Measurements from ENCODE around the gene CRAMP1. TPM values are rescaled to one million over a fixed set of nuclear protein-coding genes. Genes with fewer than 3 reads are reported as not detected.

The CRAMP1 gene
- total RNA-seq, 2 donors from 2014 or later = 16.4 to 16.6 TPM

DNA sequence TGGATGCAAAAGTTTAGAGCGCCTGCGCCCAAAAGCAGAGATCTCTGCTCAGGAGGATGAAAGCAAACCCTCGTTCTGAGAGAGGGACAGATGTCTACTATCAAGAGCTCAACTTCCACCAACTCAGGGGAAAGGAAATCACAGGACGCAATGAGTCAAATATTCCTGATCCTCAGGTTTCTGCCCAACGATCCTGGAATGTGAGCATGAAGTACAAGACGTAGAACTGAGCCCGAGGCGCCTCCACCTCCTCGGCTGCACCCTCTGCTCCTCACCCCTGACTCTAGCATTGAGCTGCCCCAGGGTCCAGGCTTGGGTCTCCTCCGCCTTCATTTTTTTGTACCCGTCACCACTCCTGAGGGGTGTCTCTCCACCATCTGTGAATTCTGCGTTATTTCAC is 15.6 kb upstream of the CRAMP1 start:
- no peak for ATAC-seq
- DNase-seq = no peak
- intact Hi-C loops (cut with DNase I, micrococcal nuclease) = no loop called here

GRCh38 chr16:1597154-1597553 is 15.0 kb upstream of the CRAMP1 start:
- intact Hi-C loops (cut with DNase I, micrococcal nuclease) = no loop called here
- DNase-seq (no peak), ATAC-seq (no peak)

DNA sequence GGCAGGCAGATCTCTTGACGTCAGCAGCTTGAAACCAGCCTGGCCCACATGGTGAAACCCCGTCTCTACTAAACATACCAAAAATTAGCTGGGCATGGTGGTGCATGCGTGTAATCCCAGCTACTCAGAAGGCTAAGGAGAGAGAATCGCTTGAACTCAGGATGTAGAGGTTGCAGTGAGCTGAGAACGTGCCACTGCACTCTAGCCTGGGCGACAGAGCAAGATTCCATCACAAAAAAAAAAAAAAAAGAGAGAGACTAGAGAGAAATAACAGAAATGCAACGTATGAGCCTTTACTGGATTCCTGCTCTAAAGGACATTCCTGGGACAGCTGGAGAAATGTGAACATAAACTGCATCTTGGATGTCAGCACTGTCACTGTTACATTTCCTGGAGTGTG is 11.1 kb upstream of the CRAMP1 start:
- no peak for DNase-seq
- ATAC-seq = no peak
- intact Hi-C loops (cut with DNase I, micrococcal nuclease) = no loop called here

GRCh38 chr16:1601489-1601888 is 10.7 kb upstream of the CRAMP1 start:
- intact Hi-C loops (cut with DNase I, micrococcal nuclease) = no loop called here
- ATAC-seq (no peak), DNase-seq (no peak)

GRCh38 chr16:1602285-1602684 is 9.9 kb upstream of the CRAMP1 start:
- DNase-seq (no peak), ATAC-seq (no peak)
- intact Hi-C loops (cut with DNase I, micrococcal nuclease) = no loop called here

DNA sequence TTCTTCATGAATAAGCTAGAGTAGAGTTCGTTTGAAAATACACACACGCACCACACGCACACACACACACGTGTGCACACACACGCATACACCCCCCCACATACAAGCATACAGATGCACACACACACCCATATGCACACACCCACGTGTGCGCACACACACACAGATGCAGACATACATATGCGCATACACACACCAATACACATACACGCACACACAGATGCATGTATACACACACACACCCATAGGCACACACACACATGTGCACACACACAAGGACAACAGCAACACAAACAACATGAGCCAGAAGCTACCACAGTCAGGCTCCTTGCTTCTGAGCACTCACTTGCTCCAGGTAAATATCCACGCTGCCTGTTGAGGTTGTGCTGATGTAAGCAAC is 5.4 kb upstream of the CRAMP1 start:
- no peak for ATAC-seq
- intact Hi-C loops (cut with DNase I, micrococcal nuclease) = no loop called here

GRCh38 chr16:1607971-1608370 is 4.2 kb upstream of the CRAMP1 start:
- ATAC-seq = no peak
- DNase-seq = no peak

More for the DNA sequence above, 5.4 kb upstream of the CRAMP1 start:
- DNase-seq = no peak

GRCh38 chr16:1610071-1610898 is 1.9 kb upstream of the CRAMP1 start:
- ATAC-seq = peak; percentile 68
- intact Hi-C loops (cut with DNase I, micrococcal nuclease) = no loop called here

More at GRCh38 chr16:1607971-1608370, 4.2 kb upstream of the CRAMP1 start:
- intact Hi-C loops (cut with DNase I, micrococcal nuclease) = no loop called here

DNA sequence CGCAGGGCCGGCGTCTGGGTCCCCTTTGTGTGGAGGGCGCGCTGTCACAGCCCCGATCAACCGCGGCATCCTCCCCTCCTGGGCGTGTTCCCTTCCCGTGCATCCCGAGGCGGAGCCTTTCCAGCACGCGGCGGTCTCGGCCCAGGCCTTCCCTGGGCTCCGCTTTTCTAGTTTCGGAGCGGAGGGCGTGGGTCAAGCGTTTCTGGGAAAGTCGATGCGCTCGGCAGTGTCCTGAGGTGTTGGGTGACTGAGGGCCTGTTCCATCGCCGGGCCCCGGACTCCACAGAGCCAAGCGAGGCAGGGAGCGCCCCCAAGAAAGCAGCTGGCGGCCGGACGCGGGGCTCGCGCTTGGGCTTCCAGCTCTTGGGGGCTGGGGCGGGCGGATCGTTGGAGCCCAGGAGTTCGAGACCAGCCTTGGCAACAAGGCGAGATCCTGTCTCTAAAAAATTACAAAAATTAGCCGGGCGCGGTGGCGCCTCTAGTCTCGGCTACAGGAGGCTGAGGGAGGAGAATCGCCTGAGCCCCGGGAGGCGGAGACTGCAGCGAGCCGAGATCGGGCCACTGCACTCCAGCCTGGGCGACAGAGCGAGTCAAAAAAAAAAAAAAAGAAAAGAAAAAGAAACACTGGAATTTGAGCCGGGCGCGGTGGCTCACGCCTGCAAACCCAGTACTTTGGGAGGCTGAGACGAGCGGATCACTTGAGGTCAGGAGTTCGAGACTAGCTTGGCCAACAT is 1.1 kb upstream of the CRAMP1 start:
- ATAC-seq (peak; percentile 37), DNase-seq (no peak)
- intact Hi-C loops (cut with DNase I, micrococcal nuclease) = no loop called here

More at GRCh38 chr16:1610071-1610898, 1.9 kb upstream of the CRAMP1 start:
- DNase-seq = peak; percentile 83 to 94

DNA sequence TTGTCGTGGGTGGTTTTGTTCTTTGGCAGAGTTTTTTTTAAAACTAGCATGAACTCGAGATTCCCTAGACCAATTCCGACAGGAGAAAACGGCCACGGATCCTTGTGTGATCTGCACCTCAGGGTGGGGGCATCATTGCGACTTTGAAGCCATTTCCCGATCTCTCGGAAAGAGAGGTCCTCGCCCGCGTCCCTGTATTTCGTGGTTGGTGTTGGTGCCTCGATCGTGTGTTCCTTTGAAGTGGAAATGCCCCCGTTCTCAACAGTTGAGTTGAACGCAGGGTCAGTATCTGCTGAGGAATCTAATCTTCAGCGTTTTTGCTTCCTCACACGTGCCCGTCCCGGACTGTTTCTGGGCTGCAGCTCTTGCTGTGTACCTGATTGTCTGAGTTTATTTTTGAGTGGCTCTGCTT is 1.1 kb downstream of the CRAMP1 start:
- ATAC-seq = no peak
- peak in 1 of 2 donors; percentile 16 for DNase-seq
- intact Hi-C loops (cut with DNase I, micrococcal nuclease) = no loop called here

DNA sequence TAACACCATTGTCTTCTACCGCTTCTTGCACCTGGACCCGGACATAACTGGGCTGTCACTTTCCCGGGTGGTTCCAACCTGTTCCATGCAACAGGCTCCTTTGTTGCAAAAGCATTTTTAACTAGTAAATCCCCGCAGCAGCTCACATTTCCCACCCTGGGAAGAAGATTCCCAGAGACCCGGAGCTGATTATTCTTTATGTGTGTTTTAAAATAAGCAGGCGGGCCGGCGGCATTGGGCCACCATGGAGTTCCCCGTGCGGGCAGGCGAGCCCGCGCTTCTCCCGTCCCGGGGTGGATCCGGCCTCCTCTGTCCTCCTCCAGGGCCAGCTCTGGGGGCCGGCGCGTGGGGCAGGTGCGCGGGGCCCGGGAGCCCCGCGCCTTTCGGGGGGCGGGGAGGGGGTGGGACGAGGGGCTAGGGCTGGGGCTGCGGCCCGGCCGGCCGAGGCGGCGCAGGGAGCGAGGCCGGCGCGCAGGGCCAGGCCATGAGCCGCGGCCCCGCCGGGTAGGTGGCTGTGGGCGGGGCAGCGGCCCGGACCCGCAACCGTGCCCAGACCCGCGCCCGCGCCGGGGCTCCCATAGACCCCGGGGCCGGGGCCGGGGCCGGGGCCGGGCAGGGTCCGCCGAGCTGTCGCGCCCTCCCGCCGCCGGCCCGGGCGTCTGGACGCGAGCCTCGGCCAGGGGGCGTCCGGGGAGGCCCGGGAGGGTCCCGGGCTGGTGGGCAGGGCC is 1.7 kb downstream of the CRAMP1 start:
- ATAC-seq (no peak), DNase-seq (peak in 1 of 2 donors; percentile 46)
- intact Hi-C loops (cut with DNase I, micrococcal nuclease) = no loop called here

DNA sequence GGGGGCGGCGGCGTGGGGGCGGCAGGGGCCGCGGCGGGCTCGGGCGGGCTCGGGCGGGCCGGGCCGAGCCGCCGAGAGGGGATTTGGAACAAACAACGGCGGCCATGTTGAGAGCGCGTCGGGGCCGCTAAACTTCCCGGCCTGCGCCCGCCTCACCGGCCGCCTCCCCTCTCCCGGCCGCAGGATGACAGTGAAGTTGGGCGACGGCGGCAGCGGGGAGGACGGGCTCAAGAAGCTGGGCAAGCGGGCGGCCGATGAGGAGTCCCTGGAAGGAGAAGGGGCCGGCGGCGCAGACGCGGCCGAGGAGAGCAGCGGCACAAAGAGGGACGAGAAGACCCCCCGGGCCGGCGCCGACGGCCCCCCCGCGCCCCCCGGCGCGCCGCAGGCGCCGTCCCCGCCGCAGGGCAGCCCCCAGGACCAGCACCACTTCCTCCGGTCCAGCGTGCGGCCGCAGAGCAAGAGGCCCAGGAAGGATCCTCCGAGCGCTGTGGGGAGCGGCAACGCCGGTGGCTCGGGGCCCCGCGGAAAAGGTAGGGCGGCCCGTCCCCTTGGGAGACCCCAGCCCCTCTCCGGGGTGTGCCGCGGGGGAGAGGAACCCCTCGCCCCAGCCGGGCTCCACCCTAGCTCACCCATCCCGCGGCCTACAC is 2.4 kb downstream of the CRAMP1 start:
- intact Hi-C loops (cut with DNase I, micrococcal nuclease) = no loop called here
- DNase-seq (peak in 1 of 2 donors; percentile 35), ATAC-seq (no peak)

GRCh38 chr16:1615761-1616160 is 3.6 kb downstream of the CRAMP1 start:
- intact Hi-C loops (cut with DNase I, micrococcal nuclease) = no loop called here
- ATAC-seq = no peak
- DNase-seq = no peak

GRCh38 chr16:1619976-1620375 is 7.8 kb downstream of the CRAMP1 start:
- ATAC-seq (no peak), DNase-seq (no peak)
- intact Hi-C loops (cut with DNase I, micrococcal nuclease) = no loop called here

DNA sequence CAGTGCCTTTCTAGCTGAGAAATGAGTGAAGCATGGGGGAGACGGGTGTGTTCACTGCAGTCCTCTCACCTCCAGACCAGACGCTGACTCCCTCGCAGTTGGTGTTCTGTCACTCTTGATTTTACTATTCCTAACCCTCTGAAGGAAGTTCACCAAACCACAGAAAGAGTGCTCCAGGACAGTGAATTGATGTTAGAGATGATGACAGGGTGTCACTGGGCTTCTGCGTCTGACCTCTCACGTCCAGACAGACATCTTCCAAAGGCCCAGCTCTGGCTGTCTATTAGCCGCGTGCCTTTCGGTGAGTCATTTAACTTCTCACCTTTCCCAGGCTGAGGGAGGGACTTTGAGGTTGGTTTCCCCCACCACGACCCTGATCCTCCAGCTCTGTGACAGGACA is 8.2 kb downstream of the CRAMP1 start:
- intact Hi-C loops (cut with DNase I, micrococcal nuclease) = no loop called here
- no peak for ATAC-seq
- DNase-seq = no peak

DNA sequence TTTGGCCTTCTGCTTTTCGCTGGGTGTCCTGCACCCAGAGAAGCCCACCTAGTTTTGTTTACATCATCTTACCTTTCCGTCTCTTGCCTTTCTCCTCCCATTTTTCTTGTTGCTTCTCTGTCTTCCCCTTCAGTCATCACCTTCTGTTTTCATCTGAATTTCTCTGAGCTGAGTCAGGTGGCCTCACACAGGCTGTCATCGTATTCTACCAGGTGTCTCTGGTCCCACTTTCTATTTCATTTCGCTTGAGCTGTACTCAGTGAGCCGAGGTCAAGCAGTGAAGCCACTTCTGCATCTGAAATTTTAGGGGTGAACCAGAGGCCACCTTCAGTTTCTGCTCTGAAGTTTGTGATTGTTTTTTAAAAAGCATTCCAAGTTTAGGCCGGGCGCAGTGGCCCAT is 9.7 kb downstream of the CRAMP1 start:
- intact Hi-C loops (cut with DNase I, micrococcal nuclease) = no loop called here
- ATAC-seq (no peak), DNase-seq (no peak)

GRCh38 chr16:1626327-1626726 is 14.2 kb downstream of the CRAMP1 start:
- intact Hi-C loops (cut with DNase I, micrococcal nuclease) = no loop called here
- ATAC-seq = no peak
- no peak for DNase-seq

GRCh38 chr16:1626776-1627175 is 14.6 kb downstream of the CRAMP1 start:
- intact Hi-C loops (cut with DNase I, micrococcal nuclease) = no loop called here
- ATAC-seq (no peak), DNase-seq (no peak)

Data from left colon (tissue), 2 donors.